HEK293 (cell line): ENCODE results near the gene ADSS1.

Source experiments
- OSR2 ChIP-seq: fragments of 450-650 bp; formaldehyde crosslinking; IDR thresholded peaks from 2 replicates; pipeline ENCODE4 v1.5.1; 2016; ENCODE audit warnings: missing biosample characterization, missing genetic modification characterization
- ZBTB8A ChIP-seq: fragments of 450-650 bp; formaldehyde crosslinking; IDR thresholded peaks from 2 replicates; pipeline ENCODE4 v1.5.1; 2016; ENCODE audit warnings: missing biosample characterization, missing genetic modification characterization
- ZNF302 ChIP-seq: fragments of 450-650 bp; formaldehyde crosslinking; IDR thresholded peaks from 2 replicates; pipeline ENCODE4 v1.5.1; 2016; ENCODE audit warnings: missing biosample characterization, missing genetic modification characterization, low read depth
- ZNF530 ChIP-seq: fragments of 450-650 bp; formaldehyde crosslinking; IDR thresholded peaks from 2 replicates; pipeline ENCODE4 v1.5.1; 2016; ENCODE audit warnings: low read depth, missing biosample characterization, missing genetic modification characterization
- ZNF558 ChIP-seq: fragments of 450-650 bp; formaldehyde crosslinking; IDR thresholded peaks from 2 replicates; pipeline ENCODE4 v1.5.1; 2016; ENCODE audit warnings: missing biosample characterization, missing genetic modification characterization
- ZNF707 ChIP-seq: fragments of 450-650 bp; formaldehyde crosslinking; IDR thresholded peaks from 2 replicates; pipeline ENCODE4 v1.5.1; 2016; ENCODE audit warnings: missing biosample characterization, missing genetic modification characterization
- ZNF747 ChIP-seq: fragments of 450-650 bp; formaldehyde crosslinking; IDR thresholded peaks from 2 replicates; pipeline ENCODE4 v1.5.1; 2016; ENCODE audit warnings: missing biosample characterization, missing genetic modification characterization
- TF ChIP-seq, protein P1 (sequence below): fragments of 450-650 bp; formaldehyde crosslinking; IDR thresholded peaks from 2 replicates; pipeline ENCODE4 v1.5.1; 2016; ENCODE audit warnings: missing biosample characterization, missing genetic modification characterization
- TF ChIP-seq, protein P2 (sequence below): fragments of 450-650 bp; formaldehyde crosslinking; IDR thresholded peaks from 2 replicates; pipeline ENCODE4 v1.5.1; 2016; ENCODE audit warnings: missing biosample characterization, missing genetic modification characterization

- TF ChIP-seq, protein P1, sequence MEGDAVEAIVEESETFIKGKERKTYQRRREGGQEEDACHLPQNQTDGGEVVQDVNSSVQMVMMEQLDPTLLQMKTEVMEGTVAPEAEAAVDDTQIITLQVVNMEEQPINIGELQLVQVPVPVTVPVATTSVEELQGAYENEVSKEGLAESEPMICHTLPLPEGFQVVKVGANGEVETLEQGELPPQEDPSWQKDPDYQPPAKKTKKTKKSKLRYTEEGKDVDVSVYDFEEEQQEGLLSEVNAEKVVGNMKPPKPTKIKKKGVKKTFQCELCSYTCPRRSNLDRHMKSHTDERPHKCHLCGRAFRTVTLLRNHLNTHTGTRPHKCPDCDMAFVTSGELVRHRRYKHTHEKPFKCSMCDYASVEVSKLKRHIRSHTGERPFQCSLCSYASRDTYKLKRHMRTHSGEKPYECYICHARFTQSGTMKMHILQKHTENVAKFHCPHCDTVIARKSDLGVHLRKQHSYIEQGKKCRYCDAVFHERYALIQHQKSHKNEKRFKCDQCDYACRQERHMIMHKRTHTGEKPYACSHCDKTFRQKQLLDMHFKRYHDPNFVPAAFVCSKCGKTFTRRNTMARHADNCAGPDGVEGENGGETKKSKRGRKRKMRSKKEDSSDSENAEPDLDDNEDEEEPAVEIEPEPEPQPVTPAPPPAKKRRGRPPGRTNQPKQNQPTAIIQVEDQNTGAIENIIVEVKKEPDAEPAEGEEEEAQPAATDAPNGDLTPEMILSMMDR = no peak
- TF ChIP-seq ZNF747 (tag by site-specific recombination) = no peak
- no peak for TF ChIP-seq ZNF302
- TF ChIP-seq ZBTB8A (tag by site-specific recombination) = no peak
- TF ChIP-seq ZNF707 (tag by site-specific recombination) = no peak
- no peak for TF ChIP-seq OSR2 (tag by site-specific recombination)
- TF ChIP-seq, protein P2, sequence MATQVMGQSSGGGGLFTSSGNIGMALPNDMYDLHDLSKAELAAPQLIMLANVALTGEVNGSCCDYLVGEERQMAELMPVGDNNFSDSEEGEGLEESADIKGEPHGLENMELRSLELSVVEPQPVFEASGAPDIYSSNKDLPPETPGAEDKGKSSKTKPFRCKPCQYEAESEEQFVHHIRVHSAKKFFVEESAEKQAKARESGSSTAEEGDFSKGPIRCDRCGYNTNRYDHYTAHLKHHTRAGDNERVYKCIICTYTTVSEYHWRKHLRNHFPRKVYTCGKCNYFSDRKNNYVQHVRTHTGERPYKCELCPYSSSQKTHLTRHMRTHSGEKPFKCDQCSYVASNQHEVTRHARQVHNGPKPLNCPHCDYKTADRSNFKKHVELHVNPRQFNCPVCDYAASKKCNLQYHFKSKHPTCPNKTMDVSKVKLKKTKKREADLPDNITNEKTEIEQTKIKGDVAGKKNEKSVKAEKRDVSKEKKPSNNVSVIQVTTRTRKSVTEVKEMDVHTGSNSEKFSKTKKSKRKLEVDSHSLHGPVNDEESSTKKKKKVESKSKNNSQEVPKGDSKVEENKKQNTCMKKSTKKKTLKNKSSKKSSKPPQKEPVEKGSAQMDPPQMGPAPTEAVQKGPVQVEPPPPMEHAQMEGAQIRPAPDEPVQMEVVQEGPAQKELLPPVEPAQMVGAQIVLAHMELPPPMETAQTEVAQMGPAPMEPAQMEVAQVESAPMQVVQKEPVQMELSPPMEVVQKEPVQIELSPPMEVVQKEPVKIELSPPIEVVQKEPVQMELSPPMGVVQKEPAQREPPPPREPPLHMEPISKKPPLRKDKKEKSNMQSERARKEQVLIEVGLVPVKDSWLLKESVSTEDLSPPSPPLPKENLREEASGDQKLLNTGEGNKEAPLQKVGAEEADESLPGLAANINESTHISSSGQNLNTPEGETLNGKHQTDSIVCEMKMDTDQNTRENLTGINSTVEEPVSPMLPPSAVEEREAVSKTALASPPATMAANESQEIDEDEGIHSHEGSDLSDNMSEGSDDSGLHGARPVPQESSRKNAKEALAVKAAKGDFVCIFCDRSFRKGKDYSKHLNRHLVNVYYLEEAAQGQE (tag by site-specific recombination) = no peak
- TF ChIP-seq ZNF530 (tag by site-specific recombination) = no peak
- no peak for TF ChIP-seq ZNF558 (tag by site-specific recombination)
Observed at GRCh38 chr14:104781271-104782077, 57.4 kb downstream of the ADSS1 start.
